IPS-NIHi11 (cell line): ENCODE measurements around the gene DOCK1.

Source experiments
- DNase-seq: peaks from one replicate; pipeline ENCODE4 v3.0.0; 2012; ENCODE audit warnings: mixed read lengths, low spot score

DOCK1 gene

DNA sequence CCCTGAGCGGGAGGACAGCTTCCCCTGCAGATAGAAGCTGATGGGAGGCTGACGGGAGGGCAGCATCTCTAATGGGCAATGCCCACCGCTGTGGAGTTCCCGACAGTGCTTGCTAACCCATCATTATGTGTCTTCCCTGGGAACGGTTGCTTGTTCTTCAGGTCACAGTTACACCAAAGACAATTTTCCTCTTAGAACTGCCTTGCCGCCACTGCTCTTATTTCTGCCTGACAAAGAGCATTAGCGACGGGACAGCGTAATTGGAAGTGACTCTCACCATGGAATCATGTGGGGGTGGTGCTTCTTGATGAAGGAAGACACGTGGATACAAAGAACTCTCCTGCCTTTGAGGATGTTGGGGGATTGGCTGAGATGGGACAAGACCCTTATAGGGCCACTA lies 562.6 kb downstream of the DOCK1 start:
- DNase-seq, result no peak

DNA sequence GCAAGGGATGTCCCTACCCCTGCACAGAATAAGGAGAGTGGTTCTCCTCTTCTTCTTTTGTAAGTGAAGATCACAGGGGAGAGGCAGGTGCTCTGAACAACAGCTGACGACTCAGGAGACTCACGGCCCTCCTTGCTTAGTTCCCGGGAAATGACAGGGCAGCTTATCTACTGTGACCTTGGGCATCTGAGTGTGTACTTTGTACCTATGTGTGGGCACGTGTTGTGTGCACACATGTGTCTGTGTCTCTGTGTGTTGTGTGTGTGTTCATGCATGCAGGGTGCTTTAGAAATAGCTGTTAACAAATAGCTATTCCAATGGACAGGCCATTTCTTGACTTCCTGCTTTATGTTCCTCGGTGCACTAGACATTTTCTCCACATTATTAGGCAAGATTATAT lies 563.4 kb downstream of the DOCK1 start:
- DNase-seq, result no peak

DNA sequence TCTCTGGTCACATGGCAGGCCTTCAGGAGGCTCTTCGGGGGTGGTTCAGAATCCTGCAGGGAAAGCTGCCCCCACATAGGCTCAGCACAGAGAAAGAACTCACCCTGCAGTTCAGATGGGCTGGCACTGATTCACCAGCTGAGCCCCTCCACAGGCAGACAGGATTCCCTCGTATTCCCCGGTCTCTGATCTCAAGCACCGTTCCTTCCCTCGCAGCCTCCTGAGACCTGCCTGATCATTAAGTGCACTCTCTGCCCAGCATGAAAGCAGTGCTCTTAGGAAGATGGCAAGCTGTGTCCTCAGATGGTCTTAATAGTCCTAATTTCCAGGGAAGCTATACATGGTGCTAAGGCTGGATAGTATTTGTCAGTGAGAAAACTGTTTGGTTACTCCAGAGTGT lies 565.7 kb downstream of the DOCK1 start:
- no peak for DNase-seq

DNA sequence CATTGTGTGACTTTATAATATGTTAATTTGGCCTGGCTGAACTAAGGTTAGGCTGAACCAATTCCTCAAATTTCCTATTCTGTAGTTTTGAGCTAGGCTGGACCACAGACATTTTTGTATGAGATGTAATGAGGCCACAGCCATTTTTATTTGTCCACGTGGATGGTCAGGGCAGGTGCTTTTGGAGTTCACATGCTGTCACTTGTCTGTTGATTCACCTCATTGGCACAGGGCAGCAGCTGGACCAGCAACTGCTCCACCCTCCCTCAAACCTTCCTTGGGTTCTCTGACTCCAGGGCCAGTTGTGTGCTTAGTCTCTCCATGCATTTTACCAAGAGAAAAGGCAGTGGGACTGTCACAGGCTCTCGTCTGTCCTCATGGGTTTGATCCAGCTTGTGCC lies 567.7 kb downstream of the DOCK1 start:
- no peak for DNase-seq

DNA sequence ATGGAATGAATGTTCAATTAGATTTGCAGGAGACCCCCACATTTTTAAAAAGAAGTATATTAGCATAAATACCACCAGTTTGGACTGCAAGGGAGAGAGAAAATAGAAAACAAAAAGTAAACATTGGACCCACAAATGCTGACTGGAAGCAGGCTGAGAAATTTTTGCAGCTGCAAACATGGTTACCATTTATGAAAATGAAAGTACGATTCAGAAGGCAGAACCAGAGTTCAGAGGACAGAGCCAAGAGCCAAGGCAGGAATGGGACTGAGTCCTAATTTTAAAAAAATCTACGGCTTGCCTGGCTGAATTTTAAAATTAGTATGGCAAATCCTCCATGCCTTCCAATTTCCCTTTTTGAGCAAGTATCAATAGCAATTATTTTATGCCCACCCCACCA lies 569.3 kb downstream of the DOCK1 start:
- no peak for DNase-seq

DNA sequence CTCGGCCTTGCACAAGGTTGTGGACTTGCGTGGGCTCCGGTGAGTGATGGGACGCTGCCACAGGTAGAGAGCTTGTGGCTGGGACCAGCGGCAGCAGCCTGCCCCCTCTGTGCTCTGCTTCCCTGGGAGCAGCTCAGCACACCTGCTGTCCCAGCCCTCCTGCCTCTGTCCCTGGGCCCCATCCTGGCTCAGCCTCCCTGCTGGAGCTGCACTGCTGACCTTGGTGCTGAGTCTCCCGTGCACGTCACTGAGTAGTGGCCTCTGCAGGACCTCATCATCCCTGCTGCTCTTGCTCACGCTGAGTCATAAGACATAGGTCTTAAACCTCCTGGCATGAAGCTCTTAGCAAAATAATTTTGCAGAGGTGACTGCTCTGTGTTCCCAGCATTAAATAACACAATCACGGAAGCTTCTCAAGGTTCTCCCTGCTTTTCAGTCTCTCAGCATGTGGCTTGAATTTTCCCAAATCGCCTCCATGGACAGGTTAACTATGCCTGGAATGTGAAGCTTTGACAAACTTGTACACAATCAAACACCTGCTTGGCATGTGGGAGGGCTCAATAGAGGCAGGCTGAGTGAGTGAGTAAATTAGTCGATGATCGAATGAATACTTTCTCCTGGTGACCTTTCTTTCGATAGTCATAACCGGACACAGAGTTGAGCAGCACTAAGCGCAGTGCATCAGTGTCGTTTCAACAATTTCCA lies 580.1 kb downstream of the DOCK1 start:
- peak; percentile 74 for DNase-seq

DNA sequence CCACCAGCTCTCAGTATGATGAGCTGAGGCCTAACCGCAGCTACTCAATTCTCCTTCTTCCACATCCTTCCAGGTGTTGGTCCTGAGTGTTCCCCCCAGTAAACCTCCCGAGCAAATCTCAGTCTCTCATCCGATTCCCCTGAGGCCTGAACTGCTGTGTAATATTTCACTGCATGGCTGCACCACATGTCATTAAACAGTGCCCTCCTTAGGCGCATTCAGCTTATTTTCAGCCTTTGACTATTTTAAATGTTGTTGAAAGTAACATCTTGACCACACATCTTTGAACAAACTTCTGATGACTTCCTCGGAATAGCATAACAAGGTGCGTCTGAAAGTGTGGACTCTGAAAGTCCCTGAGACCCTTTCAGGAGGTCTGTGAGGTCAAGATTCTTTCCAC lies 581.1 kb downstream of the DOCK1 start:
- no peak for DNase-seq

DNA sequence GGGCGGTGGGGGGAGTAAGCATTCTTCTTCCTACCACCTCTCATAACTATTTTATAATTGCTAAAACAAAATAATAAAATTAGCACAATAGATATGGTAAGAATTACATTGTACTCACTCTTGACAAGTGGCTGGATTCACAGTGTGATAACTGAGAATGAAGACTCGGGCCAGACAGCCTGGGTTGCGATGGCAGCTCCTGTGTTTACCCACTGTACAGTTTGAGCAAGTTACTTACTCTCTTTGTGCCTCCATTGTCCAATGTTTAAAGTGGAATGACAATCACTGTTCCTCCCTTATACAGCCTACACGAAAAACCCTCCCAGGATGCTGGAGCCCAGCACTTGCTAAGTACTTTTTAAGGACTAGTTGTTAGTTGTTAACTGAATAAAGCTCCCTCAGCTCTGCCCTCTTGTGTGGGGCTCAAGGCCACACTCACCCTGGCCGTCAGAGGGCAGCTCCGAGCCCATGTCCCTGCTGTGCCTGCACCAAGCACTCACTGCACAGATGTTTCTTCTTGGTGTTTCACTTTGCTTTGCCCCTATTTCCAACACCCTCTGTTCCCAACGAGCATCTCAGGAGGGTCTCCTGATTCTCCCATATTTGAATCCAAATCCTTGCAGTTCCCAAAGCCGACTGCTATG lies 587.5 kb downstream of the DOCK1 start:
- peak; percentile 48 for DNase-seq

DNA sequence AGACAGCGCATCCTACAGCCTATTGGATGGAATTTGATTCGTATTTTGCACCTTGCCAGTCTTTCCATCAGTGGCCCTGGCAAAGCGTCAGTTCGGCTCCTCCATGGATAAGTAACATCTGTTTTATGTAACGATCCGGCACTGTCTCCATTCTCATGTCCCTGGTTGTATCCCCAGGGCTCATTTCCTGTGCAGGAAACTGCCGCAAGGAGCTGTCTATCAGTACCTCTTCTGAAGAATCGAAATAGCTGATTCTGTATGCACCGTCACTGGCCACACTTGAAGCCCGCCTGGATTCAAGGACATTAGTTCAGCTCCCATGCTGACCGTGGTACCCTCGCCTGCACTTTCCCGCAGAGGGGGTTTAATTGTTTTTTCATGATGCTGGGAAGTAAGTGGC lies 590.8 kb downstream of the DOCK1 start:
- DNase-seq, result no peak

DNA sequence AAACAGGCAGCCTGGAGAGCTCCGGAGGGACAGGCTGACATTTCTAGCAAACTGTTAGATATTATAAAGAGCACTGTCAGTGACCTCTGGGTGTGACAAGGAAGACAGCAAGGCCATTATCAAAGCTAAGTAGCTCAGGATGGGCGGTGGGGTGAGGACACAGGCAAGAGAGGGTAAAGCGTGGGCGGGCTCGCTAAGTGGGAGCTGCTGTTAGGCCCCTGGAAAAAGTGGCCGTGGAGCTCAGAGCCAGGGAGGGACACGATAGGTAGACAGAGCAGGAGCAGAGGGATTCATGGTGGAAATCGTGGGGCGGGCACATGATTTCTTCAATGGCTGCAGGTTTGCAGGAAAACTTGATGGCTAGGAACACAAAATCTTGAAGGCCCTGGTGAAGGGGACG lies 592.5 kb downstream of the DOCK1 start:
- no peak for DNase-seq

DNA sequence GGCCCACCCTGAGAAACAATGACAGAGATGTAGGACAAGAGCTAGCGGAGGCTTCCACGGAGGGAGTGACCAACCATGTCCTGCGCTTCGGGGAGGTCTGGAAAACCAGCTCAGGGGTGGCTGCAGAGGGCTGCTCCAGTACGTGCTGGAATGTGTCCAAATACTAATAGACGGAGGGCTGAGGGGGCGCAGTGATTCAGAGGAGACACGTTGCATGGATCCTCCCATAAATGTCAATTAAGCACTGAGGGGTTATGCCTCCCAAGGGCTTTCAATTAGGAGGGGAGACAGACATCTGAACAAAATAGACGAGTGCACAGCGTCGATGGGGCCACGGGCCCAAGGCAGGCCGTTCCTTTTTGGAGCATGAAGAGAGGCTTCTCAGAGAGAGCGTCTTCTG lies 592.9 kb downstream of the DOCK1 start:
- no peak for DNase-seq

DNA sequence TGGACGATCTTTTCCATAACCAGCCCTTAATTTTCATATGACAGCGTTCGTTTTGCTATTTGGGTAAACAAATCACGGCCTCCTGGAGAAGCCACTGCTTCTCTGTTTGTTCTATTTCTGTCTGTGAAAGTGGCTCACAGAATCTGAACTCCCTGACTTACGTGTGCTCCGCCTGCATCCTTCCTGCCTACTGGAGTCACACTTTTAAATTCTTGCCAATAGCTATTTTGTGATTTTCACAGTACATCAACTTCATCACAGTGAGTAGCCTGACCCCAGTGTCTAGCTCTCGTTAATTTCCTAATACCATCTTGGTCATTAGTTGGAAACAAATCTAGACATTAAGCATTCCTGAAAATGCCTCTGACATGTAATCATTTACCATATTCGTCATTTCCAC lies 594.9 kb downstream of the DOCK1 start:
- DNase-seq, result no peak
